Uterus (tissue), 2 donors: ENCODE results near the gene CREB3L2.

Experiments used
- POLR2A ChIP-seq, 2 donors: fragments of 450-650 bp; IDR thresholded peaks; one replicate each; pipeline ENCODE4 v1.6.1; 2016; ENCODE audit warnings: antibody characterized with exemption in 2 of 2, mild to moderate bottlenecking in 1 of 2, moderate library complexity in 1 of 2
- TF ChIP-seq, protein P1 (sequence below), 4 experiments: fragments of 200-600 bp in 2 of 4; fragments of 450-650 bp in 2 of 4; sonication (generic) in 2 of 4; IDR thresholded peaks; one replicate each; pipeline ENCODE4 v1.5.1; 2016 to 2019; ENCODE audit warnings: antibody characterized with exemption in 4 of 4, mild to moderate bottlenecking in 2 of 4, moderate library complexity in 1 of 4

DNA sequence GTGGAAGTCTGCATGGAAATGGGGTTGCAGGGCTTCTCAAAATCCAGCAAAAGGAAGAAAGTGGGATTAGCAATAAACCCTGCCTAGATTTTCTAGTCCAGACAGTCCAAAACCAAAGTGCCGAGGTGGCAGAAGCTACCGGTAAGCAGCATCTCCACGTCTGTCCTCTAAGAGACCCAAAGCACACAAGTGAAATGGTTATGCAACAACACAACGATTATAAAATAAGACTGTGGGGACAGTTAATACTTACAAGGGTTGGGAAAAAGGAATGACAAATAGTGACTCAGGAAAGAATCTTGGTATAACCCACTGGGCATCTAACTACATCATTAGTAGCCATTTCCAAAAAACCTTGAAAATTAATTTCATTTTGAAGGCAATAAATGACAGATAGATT is 24.7 kb downstream of the CREB3L2 start:
- TF ChIP-seq, protein P1, sequence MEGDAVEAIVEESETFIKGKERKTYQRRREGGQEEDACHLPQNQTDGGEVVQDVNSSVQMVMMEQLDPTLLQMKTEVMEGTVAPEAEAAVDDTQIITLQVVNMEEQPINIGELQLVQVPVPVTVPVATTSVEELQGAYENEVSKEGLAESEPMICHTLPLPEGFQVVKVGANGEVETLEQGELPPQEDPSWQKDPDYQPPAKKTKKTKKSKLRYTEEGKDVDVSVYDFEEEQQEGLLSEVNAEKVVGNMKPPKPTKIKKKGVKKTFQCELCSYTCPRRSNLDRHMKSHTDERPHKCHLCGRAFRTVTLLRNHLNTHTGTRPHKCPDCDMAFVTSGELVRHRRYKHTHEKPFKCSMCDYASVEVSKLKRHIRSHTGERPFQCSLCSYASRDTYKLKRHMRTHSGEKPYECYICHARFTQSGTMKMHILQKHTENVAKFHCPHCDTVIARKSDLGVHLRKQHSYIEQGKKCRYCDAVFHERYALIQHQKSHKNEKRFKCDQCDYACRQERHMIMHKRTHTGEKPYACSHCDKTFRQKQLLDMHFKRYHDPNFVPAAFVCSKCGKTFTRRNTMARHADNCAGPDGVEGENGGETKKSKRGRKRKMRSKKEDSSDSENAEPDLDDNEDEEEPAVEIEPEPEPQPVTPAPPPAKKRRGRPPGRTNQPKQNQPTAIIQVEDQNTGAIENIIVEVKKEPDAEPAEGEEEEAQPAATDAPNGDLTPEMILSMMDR (IDR thresholded peaks at IDR 0.05): no peak
- TF ChIP-seq POLR2A (IDR thresholded peaks at IDR 0.05): no peak
